ENCODE measurements around the gene PRKN.
"Not testable (repeated sequence)": the region's sequence is repeated elsewhere in the genome, so short reads cannot be mapped to it uniquely, and the experiment has no call there.

PRKN gene

GRCh38 chr6:161498359-161498758 lies 1229.2 kb downstream of the PRKN start:
- no peak for DNase-seq (ENCODE audit: low read depth in 1 of 2, low spot score in 1 of 2)
- TF ChIP-seq SPI1 (IDR thresholded peaks at IDR 0.05; ENCODE audit: borderline replicate concordance, low read depth) = no peak
- no peak for TF ChIP-seq REST (IDR thresholded peaks at IDR 0.05; ENCODE audit: insufficient replicate concordance, low read depth)
- TF ChIP-seq GABPA (IDR thresholded peaks at IDR 0.05; ENCODE audit: low read depth) = no peak
- TF ChIP-seq, protein P1, sequence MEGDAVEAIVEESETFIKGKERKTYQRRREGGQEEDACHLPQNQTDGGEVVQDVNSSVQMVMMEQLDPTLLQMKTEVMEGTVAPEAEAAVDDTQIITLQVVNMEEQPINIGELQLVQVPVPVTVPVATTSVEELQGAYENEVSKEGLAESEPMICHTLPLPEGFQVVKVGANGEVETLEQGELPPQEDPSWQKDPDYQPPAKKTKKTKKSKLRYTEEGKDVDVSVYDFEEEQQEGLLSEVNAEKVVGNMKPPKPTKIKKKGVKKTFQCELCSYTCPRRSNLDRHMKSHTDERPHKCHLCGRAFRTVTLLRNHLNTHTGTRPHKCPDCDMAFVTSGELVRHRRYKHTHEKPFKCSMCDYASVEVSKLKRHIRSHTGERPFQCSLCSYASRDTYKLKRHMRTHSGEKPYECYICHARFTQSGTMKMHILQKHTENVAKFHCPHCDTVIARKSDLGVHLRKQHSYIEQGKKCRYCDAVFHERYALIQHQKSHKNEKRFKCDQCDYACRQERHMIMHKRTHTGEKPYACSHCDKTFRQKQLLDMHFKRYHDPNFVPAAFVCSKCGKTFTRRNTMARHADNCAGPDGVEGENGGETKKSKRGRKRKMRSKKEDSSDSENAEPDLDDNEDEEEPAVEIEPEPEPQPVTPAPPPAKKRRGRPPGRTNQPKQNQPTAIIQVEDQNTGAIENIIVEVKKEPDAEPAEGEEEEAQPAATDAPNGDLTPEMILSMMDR (IDR thresholded peaks at IDR 0.05; ENCODE audit: insufficient read depth, low read length) = no peak
- no peak for TF ChIP-seq POLR2AphosphoS5 (IDR thresholded peaks at IDR 0.05; ENCODE audit: low read depth)
- Histone ChIP-seq H3K27me3 (ENCODE audit: insufficient read depth, poor library complexity, severe bottlenecking) (no peaks in the 10 kb centered on the region), H3K27ac (replicated peaks) (no peak overlapping the region), H3K4me3 (replicated peaks; ENCODE audit: insufficient read depth, low read length) (no peak overlapping the region)

- no peak overlapping the region for H3K27ac ChIP-seq (replicated peaks)
- no peak for DNase-seq (ENCODE audit: low read depth in 1 of 2, low spot score in 1 of 2)
- no peak overlapping the region for H3K4me3 ChIP-seq (replicated peaks; ENCODE audit: insufficient read depth, low read length)
- TF ChIP-seq GABPA (IDR thresholded peaks at IDR 0.05; ENCODE audit: low read depth) (no peak), REST (IDR thresholded peaks at IDR 0.05; ENCODE audit: insufficient replicate concordance, low read depth) (no peak), SPI1 (IDR thresholded peaks at IDR 0.05; ENCODE audit: borderline replicate concordance, low read depth) (no peak), POLR2AphosphoS5 (IDR thresholded peaks at IDR 0.05; ENCODE audit: low read depth) (no peak)
- TF ChIP-seq, protein P1 (IDR thresholded peaks at IDR 0.05; ENCODE audit: insufficient read depth, low read length) = no peak
- no peaks in the 10 kb centered on the region for H3K27me3 ChIP-seq (ENCODE audit: insufficient read depth, poor library complexity, severe bottlenecking)
These were observed 1230.6 kb downstream of the PRKN start for GRCh38 chr6:161496941-161497340.

- not testable (repeated sequence) for H3K27me3 ChIP-seq (ENCODE audit: insufficient read depth, poor library complexity, severe bottlenecking)
These were observed 1231.3 kb downstream of the PRKN start for GRCh38 chr6:161496271-161496670.

DNA sequence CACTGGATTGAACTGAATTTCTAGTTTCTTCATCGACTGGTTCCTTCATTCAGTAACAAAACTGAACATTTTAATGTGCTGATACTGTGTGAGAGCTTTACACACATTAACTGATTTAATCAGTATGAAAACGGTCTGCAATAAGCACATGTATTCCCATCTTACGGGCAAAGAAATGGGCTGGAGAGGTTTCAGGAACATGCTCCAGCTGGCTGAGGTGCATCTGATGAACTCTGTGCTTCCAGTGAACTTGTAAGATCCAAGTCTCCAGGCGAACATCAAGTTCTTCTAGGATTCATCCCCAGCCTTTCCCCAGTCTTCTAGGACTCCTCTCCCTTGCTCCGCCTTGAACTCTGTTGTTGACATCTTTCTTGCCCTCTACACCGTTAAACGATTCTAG lies 1233.0 kb downstream of the PRKN start:
- DNase-seq (ENCODE audit: low read depth in 1 of 2, low spot score in 1 of 2) = no peak
- H3K27ac ChIP-seq (replicated peaks) = no peak overlapping the region
- TF ChIP-seq POLR2AphosphoS5 (IDR thresholded peaks at IDR 0.05; ENCODE audit: low read depth) = no peak
- TF ChIP-seq SPI1 (IDR thresholded peaks at IDR 0.05; ENCODE audit: borderline replicate concordance, low read depth) = no peak
- TF ChIP-seq REST (IDR thresholded peaks at IDR 0.05; ENCODE audit: insufficient replicate concordance, low read depth) = no peak
- no peak for TF ChIP-seq GABPA (IDR thresholded peaks at IDR 0.05; ENCODE audit: low read depth)
- TF ChIP-seq, protein P1 (IDR thresholded peaks at IDR 0.05; ENCODE audit: insufficient read depth, low read length) = no peak

More at GRCh38 chr6:161496271-161496670, 1231.3 kb downstream of the PRKN start:
- not testable (repeated sequence) for DNase-seq (ENCODE audit: low read depth in 1 of 2, low spot score in 1 of 2); H3K27ac ChIP-seq (replicated peaks); H3K4me3 ChIP-seq (replicated peaks; ENCODE audit: insufficient read depth, low read length)

More for the DNA sequence above, 1233.0 kb downstream of the PRKN start:
- no peak overlapping the region for H3K4me3 ChIP-seq (replicated peaks; ENCODE audit: insufficient read depth, low read length)
- no peaks in the 10 kb centered on the region for H3K27me3 ChIP-seq (ENCODE audit: insufficient read depth, poor library complexity, severe bottlenecking)
